Measurements from ENCODE around the gene RYR1.

DNA sequence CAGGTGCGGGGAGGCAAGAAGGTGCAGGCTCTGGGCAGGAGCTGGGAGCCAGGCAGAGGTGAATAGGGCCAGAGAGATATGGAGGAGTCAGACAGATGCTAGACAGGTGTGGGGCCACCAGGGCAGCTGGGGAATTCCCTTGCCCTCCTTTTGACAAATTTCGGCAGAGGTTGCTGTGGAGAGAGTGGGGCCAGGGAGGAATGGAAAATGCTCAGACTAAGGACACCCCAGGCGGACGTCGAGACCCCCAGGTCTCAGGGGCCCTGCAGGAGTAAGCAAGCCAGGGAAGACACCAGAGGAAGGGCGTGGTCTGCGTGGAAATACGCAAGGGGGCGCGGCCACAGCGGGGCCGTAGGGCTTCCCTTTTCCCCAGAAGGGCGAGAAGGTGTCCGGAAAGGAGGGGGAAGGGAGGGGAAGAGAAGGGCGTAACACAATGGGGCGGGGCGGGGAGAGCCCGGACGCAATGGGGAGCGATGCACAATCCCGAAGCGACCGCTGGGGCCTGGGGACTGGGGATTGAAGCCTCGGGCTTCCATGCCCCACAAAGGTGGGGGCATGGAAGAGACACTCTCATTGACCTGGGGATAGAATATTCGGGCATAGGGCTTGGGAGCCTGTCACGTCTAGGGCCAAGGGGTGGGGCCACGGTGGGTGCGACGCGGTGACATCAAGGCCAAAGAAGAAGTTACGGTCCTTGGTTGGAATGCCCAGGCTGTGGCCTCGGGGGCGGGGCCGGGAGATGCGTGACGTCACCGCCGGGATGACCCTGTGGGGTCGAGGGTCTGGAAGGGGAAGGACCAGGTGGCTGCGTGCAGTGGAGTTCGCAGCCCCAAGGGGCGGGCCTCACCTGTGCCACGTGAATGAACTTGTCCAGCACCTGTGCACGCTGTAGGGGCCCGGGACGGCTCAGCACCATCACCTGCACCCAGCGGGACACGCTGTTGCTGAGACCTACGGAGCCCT lies 15.7 kb upstream of the RYR1 start:
- TF ChIP-seq, protein P1, sequence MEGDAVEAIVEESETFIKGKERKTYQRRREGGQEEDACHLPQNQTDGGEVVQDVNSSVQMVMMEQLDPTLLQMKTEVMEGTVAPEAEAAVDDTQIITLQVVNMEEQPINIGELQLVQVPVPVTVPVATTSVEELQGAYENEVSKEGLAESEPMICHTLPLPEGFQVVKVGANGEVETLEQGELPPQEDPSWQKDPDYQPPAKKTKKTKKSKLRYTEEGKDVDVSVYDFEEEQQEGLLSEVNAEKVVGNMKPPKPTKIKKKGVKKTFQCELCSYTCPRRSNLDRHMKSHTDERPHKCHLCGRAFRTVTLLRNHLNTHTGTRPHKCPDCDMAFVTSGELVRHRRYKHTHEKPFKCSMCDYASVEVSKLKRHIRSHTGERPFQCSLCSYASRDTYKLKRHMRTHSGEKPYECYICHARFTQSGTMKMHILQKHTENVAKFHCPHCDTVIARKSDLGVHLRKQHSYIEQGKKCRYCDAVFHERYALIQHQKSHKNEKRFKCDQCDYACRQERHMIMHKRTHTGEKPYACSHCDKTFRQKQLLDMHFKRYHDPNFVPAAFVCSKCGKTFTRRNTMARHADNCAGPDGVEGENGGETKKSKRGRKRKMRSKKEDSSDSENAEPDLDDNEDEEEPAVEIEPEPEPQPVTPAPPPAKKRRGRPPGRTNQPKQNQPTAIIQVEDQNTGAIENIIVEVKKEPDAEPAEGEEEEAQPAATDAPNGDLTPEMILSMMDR (conservative IDR thresholded peaks at IDR 0.05), result no peak
- TF ChIP-seq ZFX (IDR thresholded peaks at IDR 0.05), result no peak

All from C4-2B (cell line).